ENCODE measurements around the gene ACAP3.

The ACAP3 gene

GRCh38 chr1:1255078-1255477 lies 52.7 kb downstream of the ACAP3 start:
- Histone ChIP-seq H3K79me2 (ENCODE audit: control insufficient read depth, low read length) (peaks cover 16% of the 10 kb centered on the region), H3K9me2 (replicated peaks; ENCODE audit: control insufficient read depth, low read length) (no peaks in the 10 kb centered on the region), H3K27me3 (ENCODE audit: control insufficient read depth, low read length) (no peaks in the 10 kb centered on the region), H3K27ac (ENCODE audit: low read depth, low read length) (no peak overlapping the region), H3K4me1 (ENCODE audit: control insufficient read depth, low read length) (peaks cover 20% of the 10 kb centered on the region), H3F3A (ENCODE audit: control insufficient read depth, insufficient read depth) (no peaks in the 10 kb centered on the region), H3K4me3 (ENCODE audit: low read length) (no peak overlapping the region), H3K9me3 (ENCODE audit: control insufficient read depth, insufficient read depth, low read length) (no peaks in the 10 kb centered on the region), H4K20me1 (ENCODE audit: control insufficient read depth, insufficient read depth, low read depth, low read length) (no peaks in the 10 kb centered on the region), H3K4me2 (ENCODE audit: low read length) (no peak overlapping the region), H3K36me3 (ENCODE audit: control insufficient read depth, low read length) (peaks cover 53% of the 10 kb centered on the region)
- no peak for TF ChIP-seq EZH2phosphoT487 (IDR thresholded peaks at IDR 0.05; ENCODE audit: borderline replicate concordance, low read length)
- no peak for TF ChIP-seq CTCF (IDR thresholded peaks at IDR 0.05; ENCODE audit: low read depth, low read length, poor library complexity, severe bottlenecking)

- H3K9me2 ChIP-seq (replicated peaks; ENCODE audit: control insufficient read depth, low read length) = no peaks in the 10 kb centered on the region
- H3K4me2 ChIP-seq (ENCODE audit: low read length) = no peak overlapping the region
- peaks cover 49% of the 10 kb centered on the region for H3K36me3 ChIP-seq (ENCODE audit: control insufficient read depth, low read length)
- no peaks in the 10 kb centered on the region for H3K27me3 ChIP-seq (ENCODE audit: control insufficient read depth, low read length)
- peaks cover 13% of the 10 kb centered on the region for H3K79me2 ChIP-seq (ENCODE audit: control insufficient read depth, low read length)
- H3K27ac ChIP-seq (ENCODE audit: low read depth, low read length) = no peak overlapping the region
- H3K9me3 ChIP-seq (ENCODE audit: control insufficient read depth, insufficient read depth, low read length) = no peaks in the 10 kb centered on the region
- peaks cover 16% of the 10 kb centered on the region for H3K4me1 ChIP-seq (ENCODE audit: control insufficient read depth, low read length)
- no peak overlapping the region for H3K4me3 ChIP-seq (ENCODE audit: low read length)
- TF ChIP-seq CTCF (IDR thresholded peaks at IDR 0.05; ENCODE audit: low read depth, low read length, poor library complexity, severe bottlenecking) (no peak), EZH2phosphoT487 (IDR thresholded peaks at IDR 0.05; ENCODE audit: borderline replicate concordance, low read length) (no peak)
- H4K20me1 ChIP-seq (ENCODE audit: control insufficient read depth, insufficient read depth, low read depth, low read length) = no peaks in the 10 kb centered on the region
- no peaks in the 10 kb centered on the region for H3F3A ChIP-seq (ENCODE audit: control insufficient read depth, insufficient read depth)
These were observed 53.1 kb downstream of the ACAP3 start for GRCh38 chr1:1254667-1254998.

GRCh38 chr1:1253972-1254666 lies 53.6 kb downstream of the ACAP3 start:
- no peaks in the 10 kb centered on the region for H4K20me1 ChIP-seq (ENCODE audit: control insufficient read depth, insufficient read depth, low read depth, low read length)

More at GRCh38 chr1:1253972-1254666, 53.6 kb downstream of the ACAP3 start:
- H3K9me3 ChIP-seq (ENCODE audit: control insufficient read depth, insufficient read depth, low read length) = no peaks in the 10 kb centered on the region
- no peak for TF ChIP-seq EZH2phosphoT487 (IDR thresholded peaks at IDR 0.05; ENCODE audit: borderline replicate concordance, low read length)
- TF ChIP-seq CTCF (IDR thresholded peaks at IDR 0.05; ENCODE audit: low read depth, low read length, poor library complexity, severe bottlenecking) = no peak
- peaks cover 8% of the 10 kb centered on the region for H3K79me2 ChIP-seq (ENCODE audit: control insufficient read depth, low read length)
- no peak overlapping the region for H3K4me3 ChIP-seq (ENCODE audit: low read length)
- no peak overlapping the region for H3K27ac ChIP-seq (ENCODE audit: low read depth, low read length)
- H3K9me2 ChIP-seq (replicated peaks; ENCODE audit: control insufficient read depth, low read length) = no peaks in the 10 kb centered on the region
- peaks cover 44% of the 10 kb centered on the region for H3K36me3 ChIP-seq (ENCODE audit: control insufficient read depth, low read length)
- H3K27me3 ChIP-seq (ENCODE audit: control insufficient read depth, low read length) = no peaks in the 10 kb centered on the region
- no peak overlapping the region for H3K4me2 ChIP-seq (ENCODE audit: low read length)
- H3K4me1 ChIP-seq (ENCODE audit: control insufficient read depth, low read length) = peaks cover 14% of the 10 kb centered on the region
- H3F3A ChIP-seq (ENCODE audit: control insufficient read depth, insufficient read depth) = no peaks in the 10 kb centered on the region

Data from DOHH2 (cell line).